Activated CD8-positive, alpha-beta T cell treated with anti-CD3 and anti-CD28 coated beads for 36 hours (primary cell): ENCODE measurements around the gene AEN. TPM values are rescaled to one million over a fixed set of nuclear protein-coding genes. Genes with fewer than 3 reads are reported as not detected.

Experiments used
- ATAC-seq: fragments of 200-7000 bp; cut with Tn5 transposase; one replicate; pipeline ENCODE4 v1.10.0; 2021; ENCODE audit warnings: mild to moderate bottlenecking, moderate library complexity
- CTCF ChIA-PET: fragments of 350-600 bp; sonication (Branson Sonifier 250); formaldehyde crosslinking; loops from one replicate; lab custom pipeline; 2021; ENCODE audit warnings: antibody characterized with exemption; lab: Charles Lee
- POLR2A ChIA-PET: fragments of 350-600 bp; sonication (Branson Sonifier 250); formaldehyde crosslinking; loops from one replicate; lab custom pipeline; 2021; ENCODE audit warnings: antibody characterized with exemption; lab: Charles Lee
- DNase-seq: peaks from one replicate; pipeline ENCODE4 v3.0.0-alpha.2; 2020
- H3K27ac Mint-ChIP-seq: one replicate; pipeline ENCODE4 v1.8.0; 2021; ENCODE audit warnings: mild to moderate bottlenecking, mixed read lengths
- H3K27me3 Mint-ChIP-seq: one replicate; pipeline ENCODE4 v1.8.0; 2021; ENCODE audit warnings: mixed read lengths
- H3K36me3 Mint-ChIP-seq: one replicate; pipeline ENCODE4 v1.8.0; 2021; ENCODE audit warnings: low read depth, mixed read lengths
- H3K4me1 Mint-ChIP-seq: one replicate; pipeline ENCODE4 v1.8.0; 2021; ENCODE audit warnings: low read depth, mixed read lengths
- H3K4me3 Mint-ChIP-seq: one replicate; pipeline ENCODE4 v1.8.0; 2021; ENCODE audit warnings: mild to moderate bottlenecking, moderate library complexity, mixed read lengths
- H3K9me3 Mint-ChIP-seq: one replicate; pipeline ENCODE4 v1.8.0; 2021; ENCODE audit warnings: mixed read lengths
- intact Hi-C: fragments of 100-400 bp; cut with micrococcal nuclease; formaldehyde crosslinking; loops from one replicate; pipeline ENCODE4 v1.10.0; 2022
- total RNA-seq, 2 experiments: library from RNA; stranded (reverse); gene quantifications; one replicate each; pipeline ENCODE4 v1.2.3, GENCODE V29; 2021
- TF ChIP-seq, protein P1 (sequence below): fragments of 200-600 bp; IDR thresholded peaks from one replicate; pipeline ENCODE4 v1.8.0; 2022; ENCODE audit warnings: antibody characterized with exemption, mild to moderate bottlenecking

Gene AEN
- total RNA-seq, 2 experiments from 2014 or later, result 55.2 to 58.4 TPM

DNA sequence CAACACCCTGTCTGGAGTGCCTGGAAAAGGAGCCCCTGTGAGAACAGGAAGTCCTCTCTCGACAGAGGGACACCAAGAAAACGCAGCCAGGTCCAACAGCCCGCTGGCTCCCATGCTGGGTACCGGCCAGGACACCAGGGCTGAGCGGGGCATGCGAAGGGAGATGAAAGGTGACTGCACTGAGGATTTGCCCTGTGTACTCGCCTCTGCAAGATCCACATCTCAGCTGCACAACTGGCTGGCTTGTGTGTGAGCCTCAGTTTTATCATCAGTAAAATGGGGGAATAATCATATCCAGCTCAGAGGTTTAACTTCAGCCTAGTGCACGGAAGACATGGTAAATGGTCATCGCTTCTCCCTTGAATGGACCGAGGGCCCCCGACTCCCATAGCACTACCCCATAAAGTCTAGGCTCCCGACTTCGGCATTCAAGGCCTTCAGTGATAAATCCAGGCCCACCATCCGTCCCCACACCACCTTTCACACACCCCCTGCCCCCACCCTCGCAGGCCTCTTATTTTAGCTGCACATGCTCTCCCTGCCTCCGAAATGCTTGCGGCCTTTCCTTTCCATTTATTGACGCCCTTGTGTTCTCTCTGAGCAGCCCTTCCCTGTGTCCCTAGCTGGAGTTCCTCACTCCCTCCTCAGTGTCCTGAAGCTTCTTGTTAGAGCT lies 33.4 kb downstream of the AEN start:
- ChIA-PET POLR2A (interaction anchor here (1.0 to 3.1 kb wide), 3 partner anchors 9 to 26 kb away, joined by 3 to 6 read pairs (median 3); no protein-coding TSS in a partner anchor), CTCF (interaction anchor here (0.6 to 2.9 kb wide), 4 partner anchors 9 to 677 kb away, joined by 3 to 16 read pairs (median 10); partner anchors contain the start of gene ISG20)
- Mint-ChIP-seq H3K36me3 (peaks cover 15% of the 10 kb centered on the region), H3K4me3 (no peak overlapping the region), H3K27ac (no peak overlapping the region), H3K27me3 (no peaks in the 10 kb centered on the region), H3K9me3 (no peaks in the 10 kb centered on the region), H3K4me1 (peaks cover 79% of the 10 kb centered on the region)
- intact Hi-C loops, result no loop called here
- DNase-seq (no peak), ATAC-seq (no peak)
- TF ChIP-seq, protein P1, sequence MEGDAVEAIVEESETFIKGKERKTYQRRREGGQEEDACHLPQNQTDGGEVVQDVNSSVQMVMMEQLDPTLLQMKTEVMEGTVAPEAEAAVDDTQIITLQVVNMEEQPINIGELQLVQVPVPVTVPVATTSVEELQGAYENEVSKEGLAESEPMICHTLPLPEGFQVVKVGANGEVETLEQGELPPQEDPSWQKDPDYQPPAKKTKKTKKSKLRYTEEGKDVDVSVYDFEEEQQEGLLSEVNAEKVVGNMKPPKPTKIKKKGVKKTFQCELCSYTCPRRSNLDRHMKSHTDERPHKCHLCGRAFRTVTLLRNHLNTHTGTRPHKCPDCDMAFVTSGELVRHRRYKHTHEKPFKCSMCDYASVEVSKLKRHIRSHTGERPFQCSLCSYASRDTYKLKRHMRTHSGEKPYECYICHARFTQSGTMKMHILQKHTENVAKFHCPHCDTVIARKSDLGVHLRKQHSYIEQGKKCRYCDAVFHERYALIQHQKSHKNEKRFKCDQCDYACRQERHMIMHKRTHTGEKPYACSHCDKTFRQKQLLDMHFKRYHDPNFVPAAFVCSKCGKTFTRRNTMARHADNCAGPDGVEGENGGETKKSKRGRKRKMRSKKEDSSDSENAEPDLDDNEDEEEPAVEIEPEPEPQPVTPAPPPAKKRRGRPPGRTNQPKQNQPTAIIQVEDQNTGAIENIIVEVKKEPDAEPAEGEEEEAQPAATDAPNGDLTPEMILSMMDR, result no peak

DNA sequence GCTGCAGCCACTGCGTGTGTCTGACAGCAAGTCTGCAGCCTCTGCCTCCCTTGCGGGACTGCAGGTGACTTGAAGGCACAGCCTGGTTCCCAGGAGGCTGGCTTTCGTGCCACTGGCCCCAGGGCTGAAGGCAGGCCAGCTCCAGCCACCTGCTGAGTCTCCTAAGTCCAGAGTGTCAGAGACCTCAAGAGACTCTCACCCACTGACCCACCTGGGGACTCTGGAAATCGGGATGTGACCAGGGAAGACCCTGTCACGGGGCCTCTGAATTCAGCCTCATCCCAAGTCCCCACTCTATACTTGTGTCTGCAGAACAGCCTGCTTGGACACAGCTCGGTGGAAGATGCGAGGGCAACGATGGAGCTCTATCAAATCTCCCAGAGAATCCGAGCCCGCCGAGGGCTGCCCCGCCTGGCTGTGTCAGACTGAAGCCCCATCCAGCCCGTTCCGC lies 34.0 kb downstream of the AEN start:
- Mint-ChIP-seq H3K27ac (no peak overlapping the region), H3K36me3 (peaks cover 12% of the 10 kb centered on the region), H3K27me3 (no peaks in the 10 kb centered on the region), H3K4me1 (peaks cover 79% of the 10 kb centered on the region), H3K9me3 (no peaks in the 10 kb centered on the region), H3K4me3 (no peak overlapping the region)
- intact Hi-C loops, result no loop called here
- no peak for DNase-seq
- ChIA-PET CTCF (interaction anchor here (0.8 to 2.9 kb wide), 6 partner anchors 9 to 31 kb away, joined by 4 to 16 read pairs (median 7); partner anchors contain the start of gene ISG20), POLR2A (interaction anchor here (1.0 to 3.1 kb wide), 4 partner anchors 9 to 27 kb away, joined by 3 to 6 read pairs (median 4); no protein-coding TSS in a partner anchor)
- TF ChIP-seq, protein P1, result no peak
- ATAC-seq, result no peak

DNA sequence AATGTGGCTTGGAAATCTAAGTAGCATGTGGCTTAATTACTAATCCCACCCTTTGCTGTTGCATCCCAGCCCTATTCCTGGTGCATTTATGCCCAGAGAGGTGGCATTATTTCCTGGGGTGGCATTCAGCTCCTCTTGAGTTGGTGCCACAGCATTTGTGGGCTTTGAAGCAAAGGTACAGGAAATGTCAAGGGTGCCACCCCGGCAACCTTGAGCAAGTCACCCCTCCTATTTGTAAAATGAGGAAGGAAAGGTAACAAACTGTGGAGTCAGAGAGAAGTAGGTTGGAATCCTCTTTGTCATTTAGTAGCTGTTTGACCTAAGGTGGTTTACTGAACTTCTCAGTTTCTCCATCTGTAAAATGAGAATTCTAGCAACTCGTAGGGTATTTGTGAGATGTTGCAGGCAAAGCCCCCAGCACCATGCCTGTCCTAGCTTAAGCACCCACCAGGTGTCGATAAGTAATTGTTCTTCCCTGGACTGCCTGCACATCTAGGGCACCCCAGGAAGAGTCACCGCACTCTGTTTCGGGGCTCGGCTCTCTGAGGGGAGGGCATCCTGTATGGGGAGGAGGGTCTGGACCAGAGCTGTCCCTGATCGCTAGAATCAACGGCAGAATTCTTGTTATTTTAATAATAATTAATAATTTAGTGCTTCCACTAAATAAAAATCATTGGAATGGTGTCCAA lies 34.8 kb downstream of the AEN start:
- H3K36me3 Mint-ChIP-seq, result peaks cover 12% of the 10 kb centered on the region
- peak overlapping the region; percentile 66 for H3K27ac Mint-ChIP-seq
- H3K4me3 Mint-ChIP-seq, result no peak overlapping the region
- intact Hi-C loops, result no loop called here
- POLR2A ChIA-PET, result interaction anchor here (0.6 to 3.1 kb wide), 6 partner anchors 13 to 32 kb away, joined by 3 to 11 read pairs (median 4); no protein-coding TSS in a partner anchor
- ATAC-seq (no peak), DNase-seq (no peak)
- TF ChIP-seq, protein P1, result no peak
- no peaks in the 10 kb centered on the region for H3K27me3 Mint-ChIP-seq
- CTCF ChIA-PET, result interaction anchor here (0.8 to 2.9 kb wide), 8 partner anchors 17 to 223 kb away, joined by 3 to 16 read pairs (median 4); partner anchors contain the start of gene ISG20
- no peaks in the 10 kb centered on the region for H3K9me3 Mint-ChIP-seq
- H3K4me1 Mint-ChIP-seq, result peaks cover 81% of the 10 kb centered on the region

DNA sequence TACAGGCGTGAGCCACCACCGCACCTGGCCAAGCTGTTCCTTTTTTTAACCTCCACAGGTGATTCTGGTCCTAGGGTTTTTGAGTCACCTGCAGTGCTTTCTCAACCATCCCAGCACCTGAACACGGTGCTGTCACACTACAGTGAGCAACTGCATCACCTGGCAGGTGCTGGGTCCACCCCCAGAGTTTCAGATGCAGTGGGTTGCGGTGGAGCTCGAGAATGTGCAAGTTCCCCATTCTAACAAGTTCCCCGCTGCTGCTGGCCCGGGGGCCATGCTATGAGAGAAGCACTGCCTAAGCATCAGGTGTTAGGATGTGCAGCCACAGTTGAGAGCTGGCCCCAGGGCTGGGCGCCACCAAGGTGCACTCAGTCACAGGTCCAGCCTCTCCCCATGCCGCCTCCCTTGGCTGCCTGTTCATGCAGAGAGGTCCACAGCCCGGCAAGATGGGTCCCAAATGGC lies 35.7 kb downstream of the AEN start:
- ChIA-PET POLR2A (interaction anchor here (0.5 to 3.1 kb wide), 4 partner anchors 28 to 543 kb away, joined by 3 to 11 read pairs (median 4); no protein-coding TSS in a partner anchor), CTCF (interaction anchor here (1.1 to 2.9 kb wide), 7 partner anchors 9 to 222 kb away, joined by 3 to 16 read pairs (median 4); partner anchors contain the start of gene ISG20)

More for the DNA sequence above, 35.7 kb downstream of the AEN start:
- Mint-ChIP-seq H3K27ac (peak overlapping the region; percentile 34), H3K9me3 (no peaks in the 10 kb centered on the region), H3K4me3 (no peak overlapping the region), H3K4me1 (peaks cover 76% of the 10 kb centered on the region), H3K36me3 (peaks cover 5% of the 10 kb centered on the region), H3K27me3 (no peaks in the 10 kb centered on the region)
- peak; percentile 44 for DNase-seq
- peak; percentile 38 for ATAC-seq
- intact Hi-C loops, result no loop called here
- TF ChIP-seq, protein P1, result no peak
